Right atrium auricular region (tissue), 2 donors: ENCODE data around the gene AUH. TPM values are rescaled to one million over a fixed set of nuclear protein-coding genes. Genes with fewer than 3 reads are reported as not detected.

ENCODE experiments used
- DNase-seq: peaks from one replicate; pipeline ENCODE4 v3.0.0-alpha.2; 2019; ENCODE audit warnings: low spot score
- H3K27ac ChIP-seq, 2 donors: fragments of 200-600 bp; sonication (generic); 1 replicate in 1 of 2; 2 replicates in 1 of 2; pipeline ENCODE4 v1.5.1; 2016 to 2019
- H3K27me3 ChIP-seq, 2 donors: fragments of 200-600 bp; sonication (generic); one replicate each; pipeline versions ENCODE4 v1.5.1 to v1.6.0; 2017 to 2019
- H3K36me3 ChIP-seq: fragments of 200-600 bp; sonication (generic); one replicate; pipeline ENCODE4 v1.5.1; 2016
- H3K4me1 ChIP-seq, 2 donors: fragments of 200-600 bp; sonication (generic); one replicate each; pipeline versions ENCODE4 v1.5.1 to v1.6.0; 2017 to 2019
- H3K4me3 ChIP-seq, 2 donors: fragments of 200-600 bp; sonication (generic); 1 replicate in 1 of 2; 2 replicates in 1 of 2; pipeline ENCODE4 v1.5.1; 2017 to 2019; ENCODE audit warnings: mild to moderate bottlenecking in 1 of 2, moderate library complexity in 1 of 2
- H3K9me3 ChIP-seq, 2 donors: fragments of 200-600 bp; sonication (generic); one replicate each; pipeline ENCODE4 v1.5.1; 2019
- total RNA-seq, 2 donors: library from RNA; depleted of rRNA; stranded (reverse); fragments of >200 nt; gene quantifications; one replicate each; pipeline ENCODE4 v1.1.0, GENCODE V29; 2016
- TF ChIP-seq, protein P1 (sequence below), 2 donors: fragments of 200-600 bp; sonication (generic); IDR thresholded peaks; one replicate each; pipeline ENCODE4 v1.5.1; 2019; ENCODE audit warnings: antibody characterized with exemption in 2 of 2

Gene AUH
- total RNA-seq, 2 donors from 2014 or later = 16.3 to 50.4 TPM

DNA sequence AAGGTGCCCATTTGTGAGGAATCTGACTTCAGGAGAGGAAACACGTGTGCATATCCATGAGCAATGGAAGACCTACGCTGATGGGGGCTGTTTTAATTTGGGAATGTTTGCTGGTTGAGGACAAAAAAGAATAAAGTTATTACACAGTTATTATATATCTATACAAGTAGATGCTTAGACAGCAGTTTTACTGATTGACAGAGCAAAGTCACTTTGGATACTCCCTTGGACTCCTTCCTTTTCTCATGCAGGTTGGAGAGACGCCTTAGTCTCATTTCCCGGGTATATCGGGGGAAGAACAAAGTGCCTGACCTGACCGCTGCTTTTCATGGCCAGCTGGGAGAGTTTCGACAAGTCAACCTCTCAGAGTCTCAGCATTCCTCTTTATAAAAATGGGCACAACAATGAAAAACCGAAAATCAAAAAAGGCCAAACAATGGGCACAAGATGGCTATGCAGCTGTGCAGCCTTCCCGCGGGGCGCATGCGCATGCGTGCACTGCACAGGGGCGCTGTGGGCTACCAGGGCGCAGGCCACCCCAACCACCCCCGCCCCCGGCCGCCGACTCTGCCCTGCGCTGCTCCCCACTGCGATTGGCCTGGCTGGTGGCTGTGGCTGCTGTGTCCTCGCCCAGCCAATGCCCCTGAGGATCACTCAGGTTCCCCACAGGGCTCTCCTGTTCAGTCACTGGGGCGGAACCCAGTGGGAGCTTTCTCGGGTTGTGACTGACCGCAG lies 43.8 kb upstream of the AUH start:
- Histone ChIP-seq H3K4me3 (no peak overlapping the region), H3K4me1 (no peaks in the 10 kb centered on the region), H3K27ac (no peak overlapping the region), H3K9me3 (no peaks in the 10 kb centered on the region), H3K27me3 (no peaks in the 10 kb centered on the region), H3K36me3 (peaks cover 18% of the 10 kb centered on the region)
- DNase-seq = no peak
- TF ChIP-seq, protein P1, sequence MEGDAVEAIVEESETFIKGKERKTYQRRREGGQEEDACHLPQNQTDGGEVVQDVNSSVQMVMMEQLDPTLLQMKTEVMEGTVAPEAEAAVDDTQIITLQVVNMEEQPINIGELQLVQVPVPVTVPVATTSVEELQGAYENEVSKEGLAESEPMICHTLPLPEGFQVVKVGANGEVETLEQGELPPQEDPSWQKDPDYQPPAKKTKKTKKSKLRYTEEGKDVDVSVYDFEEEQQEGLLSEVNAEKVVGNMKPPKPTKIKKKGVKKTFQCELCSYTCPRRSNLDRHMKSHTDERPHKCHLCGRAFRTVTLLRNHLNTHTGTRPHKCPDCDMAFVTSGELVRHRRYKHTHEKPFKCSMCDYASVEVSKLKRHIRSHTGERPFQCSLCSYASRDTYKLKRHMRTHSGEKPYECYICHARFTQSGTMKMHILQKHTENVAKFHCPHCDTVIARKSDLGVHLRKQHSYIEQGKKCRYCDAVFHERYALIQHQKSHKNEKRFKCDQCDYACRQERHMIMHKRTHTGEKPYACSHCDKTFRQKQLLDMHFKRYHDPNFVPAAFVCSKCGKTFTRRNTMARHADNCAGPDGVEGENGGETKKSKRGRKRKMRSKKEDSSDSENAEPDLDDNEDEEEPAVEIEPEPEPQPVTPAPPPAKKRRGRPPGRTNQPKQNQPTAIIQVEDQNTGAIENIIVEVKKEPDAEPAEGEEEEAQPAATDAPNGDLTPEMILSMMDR (IDR thresholded peaks at IDR 0.05) = no peak

DNA sequence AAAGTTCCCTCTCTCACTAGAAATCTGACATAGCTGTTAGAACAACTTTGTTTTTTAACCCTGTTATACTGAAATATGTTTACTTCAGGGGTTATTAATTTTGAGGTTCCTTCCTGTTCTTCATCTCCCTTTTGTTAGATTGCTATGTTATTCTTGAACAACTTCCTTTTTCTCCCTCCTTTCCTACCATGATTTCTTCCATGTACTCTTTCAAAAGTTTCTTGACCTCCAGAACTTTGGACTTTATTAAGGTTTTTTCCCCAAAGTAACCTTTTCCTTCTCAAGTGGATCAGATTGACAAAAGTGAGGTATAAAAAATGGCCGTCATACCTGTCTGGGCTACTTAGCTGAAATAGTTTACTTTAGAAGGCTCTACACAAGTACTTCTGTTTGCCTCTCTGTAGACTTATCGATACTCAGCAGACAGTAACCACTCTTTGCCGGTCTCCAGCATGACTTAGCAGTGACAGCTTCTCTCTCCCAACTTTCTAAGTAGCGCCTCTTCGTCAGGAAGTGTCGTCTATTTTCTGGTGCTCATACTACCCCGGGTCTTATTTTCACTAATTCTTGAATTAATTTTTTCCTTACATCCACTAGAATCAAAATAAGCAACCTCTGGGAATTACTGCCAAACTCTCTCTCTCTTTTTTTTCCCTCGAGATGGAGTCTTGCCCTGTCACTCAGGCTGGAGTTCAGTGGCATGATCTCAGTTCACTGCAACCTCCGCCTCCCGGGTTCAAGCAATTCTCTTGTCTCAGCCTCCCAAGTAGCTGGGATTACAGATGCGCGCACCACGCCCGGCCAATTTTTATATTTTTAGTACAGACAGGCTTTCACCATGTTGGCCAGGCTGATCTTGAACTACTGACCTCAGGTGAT lies 42.2 kb upstream of the AUH start:
- Histone ChIP-seq H3K36me3 (peaks cover 2% of the 10 kb centered on the region), H3K4me1 (no peaks in the 10 kb centered on the region), H3K27ac (no peak overlapping the region), H3K27me3 (no peaks in the 10 kb centered on the region), H3K4me3 (no peak overlapping the region), H3K9me3 (no peaks in the 10 kb centered on the region)
- TF ChIP-seq, protein P1 (IDR thresholded peaks at IDR 0.05) = no peak
- DNase-seq = no peak

DNA sequence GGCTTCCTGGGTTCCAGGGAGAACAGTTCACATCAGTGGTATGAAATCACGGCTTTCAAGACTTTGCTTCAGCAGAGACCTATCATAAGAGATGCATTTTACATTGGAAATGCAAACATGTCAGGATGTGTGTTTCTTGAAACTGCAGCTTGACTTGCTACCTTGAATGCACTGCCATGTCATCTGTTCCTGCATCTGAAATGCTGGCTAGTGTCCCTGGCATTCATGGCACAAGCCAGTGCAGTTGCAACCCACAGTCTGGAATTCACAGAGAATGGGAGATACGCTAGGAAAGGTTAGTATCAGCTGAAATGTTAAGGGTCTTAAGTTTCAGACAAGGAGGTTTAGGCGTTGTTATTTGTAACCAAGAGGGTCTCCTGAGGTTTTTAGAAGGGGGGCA lies 37.2 kb upstream of the AUH start:
- Histone ChIP-seq H3K36me3 (no peaks in the 10 kb centered on the region), H3K4me1 (no peaks in the 10 kb centered on the region), H3K4me3 (no peak overlapping the region), H3K9me3 (no peaks in the 10 kb centered on the region), H3K27ac (no peak overlapping the region), H3K27me3 (no peaks in the 10 kb centered on the region)
- DNase-seq = no peak
- TF ChIP-seq, protein P1 (IDR thresholded peaks at IDR 0.05) = no peak

DNA sequence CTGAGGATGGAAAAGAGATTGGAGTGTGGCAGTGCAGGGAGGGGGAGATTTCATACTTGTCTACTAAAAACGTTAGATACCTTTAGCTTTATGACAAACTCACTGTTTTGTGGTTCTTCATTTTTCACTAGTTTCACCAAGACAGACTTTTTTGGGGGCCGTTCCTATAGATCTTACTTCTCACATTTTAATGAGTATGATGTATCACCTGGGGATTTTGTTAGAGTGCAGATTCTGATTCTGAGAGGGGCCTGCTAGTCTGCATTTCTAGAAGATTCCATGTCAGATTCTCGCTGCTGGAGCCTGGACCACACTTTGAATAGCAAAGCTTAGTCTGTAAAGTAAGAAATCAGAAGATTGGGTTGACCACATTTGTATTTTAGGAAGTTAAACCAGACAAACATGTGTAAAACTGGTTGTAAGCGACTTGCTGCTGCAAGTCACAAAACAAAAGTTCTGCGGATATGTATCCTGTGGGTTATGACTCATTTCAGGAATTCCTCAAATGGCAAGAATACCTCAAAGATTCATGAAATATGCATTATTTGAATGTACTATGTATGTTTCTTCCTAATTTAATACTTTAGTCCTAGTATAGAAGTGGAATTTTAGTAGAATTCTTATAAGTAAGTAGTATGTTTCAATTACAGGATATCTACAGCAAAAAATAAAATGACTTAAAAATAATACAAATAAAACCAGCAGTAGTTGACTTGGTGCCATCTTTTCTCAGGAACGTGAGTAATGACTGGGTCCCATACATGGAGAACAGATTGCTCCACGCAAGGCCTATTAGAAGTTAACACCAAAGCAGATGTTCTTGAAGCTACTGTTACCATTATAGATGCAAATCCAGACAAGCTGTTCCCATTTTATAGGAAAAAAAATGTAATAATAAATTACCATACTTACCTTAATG lies 34.1 kb upstream of the AUH start:
- TF ChIP-seq, protein P1 (IDR thresholded peaks at IDR 0.05) = no peak
- no peak for DNase-seq

DNA sequence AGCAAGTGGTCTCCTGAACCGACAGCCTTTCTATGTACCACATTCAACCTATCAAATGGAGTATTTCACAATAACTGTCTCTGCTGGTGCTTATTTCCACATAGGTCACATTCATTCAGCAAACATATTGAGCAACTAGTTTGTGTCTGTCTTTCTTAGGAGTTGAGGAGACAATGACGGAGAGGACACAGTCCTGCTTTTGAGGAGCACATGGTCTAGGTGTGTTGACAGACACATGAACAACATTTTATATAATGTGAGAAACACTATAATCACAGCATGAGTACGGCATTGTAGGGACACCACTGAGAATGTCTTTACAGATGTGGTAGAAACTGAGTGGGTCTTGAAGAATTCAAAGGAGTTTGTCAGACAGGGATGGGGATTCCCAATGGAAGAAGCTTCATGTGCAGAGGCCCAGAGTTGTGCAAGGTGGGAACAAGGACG lies 33.4 kb upstream of the AUH start:
- no peak overlapping the region for H3K4me3 ChIP-seq
- TF ChIP-seq, protein P1 (IDR thresholded peaks at IDR 0.05) = no peak

More for the DNA sequence above, 34.1 kb upstream of the AUH start:
- no peaks in the 10 kb centered on the region for H3K36me3 ChIP-seq
- H3K4me1 ChIP-seq = no peaks in the 10 kb centered on the region
- no peaks in the 10 kb centered on the region for H3K27me3 ChIP-seq
- H3K27ac ChIP-seq = no peak overlapping the region
- H3K4me3 ChIP-seq = no peak overlapping the region
- H3K9me3 ChIP-seq = no peaks in the 10 kb centered on the region

More for the DNA sequence above, 33.4 kb upstream of the AUH start:
- Histone ChIP-seq H3K36me3 (no peaks in the 10 kb centered on the region), H3K4me1 (no peaks in the 10 kb centered on the region), H3K9me3 (no peaks in the 10 kb centered on the region), H3K27ac (no peak overlapping the region), H3K27me3 (no peaks in the 10 kb centered on the region)
- no peak for DNase-seq
